Tibial nerve (tissue), 4 donors: ENCODE data around the gene LCP1. TPM values are rescaled to one million over a fixed set of nuclear protein-coding genes. Genes with fewer than 3 reads are reported as not detected.
A peak's percentile ranks its signal among the peaks of the same experiment; 100 is the strongest.
"Not testable (repeated sequence)": the region's sequence is repeated elsewhere in the genome, so short reads cannot be mapped to it uniquely, and the experiment has no call there.

Experiments
- DNase-seq, 2 donors: peaks; one replicate each; pipeline ENCODE4 v3.0.0-alpha.2; 2019; ENCODE audit warnings: low spot score in 2 of 2
- H3K27ac ChIP-seq, 4 donors: fragments of 200-600 bp; sonication (generic) in 3 of 4; one replicate each; pipeline ENCODE4 v1.5.1; 2017 to 2019; ENCODE audit warnings: mild to moderate bottlenecking in 1 of 4
- H3K27me3 ChIP-seq, 2 donors: fragments of 200-600 bp; sonication (generic) in 1 of 2; one replicate each; pipeline versions ENCODE4 v1.5.1 to v1.6.0; 2017 to 2019
- H3K36me3 ChIP-seq, 3 donors: fragments of 200-600 bp; sonication (generic); one replicate each; pipeline ENCODE4 v1.5.1; 2018 to 2019
- H3K4me1 ChIP-seq, 4 donors: fragments of 200-600 bp; sonication (generic) in 3 of 4; one replicate each; pipeline ENCODE4 v1.5.1; 2017 to 2019
- H3K4me3 ChIP-seq, 4 donors: fragments of 200-600 bp; sonication (generic) in 3 of 4; one replicate each; pipeline ENCODE4 v1.5.1; 2017 to 2019; ENCODE audit warnings: mild to moderate bottlenecking in 1 of 4, moderate library complexity in 1 of 4
- H3K9me3 ChIP-seq, 4 donors: fragments of 200-600 bp; sonication (generic) in 3 of 4; one replicate each; pipeline ENCODE4 v1.5.1; 2017 to 2019
- EP300 ChIP-seq, 2 donors: sonication (generic); formaldehyde crosslinking; IDR thresholded peaks; one replicate each; pipeline ENCODE4 v1.6.1; 2017; ENCODE audit warnings: antibody characterized with exemption in 2 of 2, mild to moderate bottlenecking in 1 of 2
- POLR2A ChIP-seq, 2 donors: fragments of 450-650 bp; IDR thresholded peaks; one replicate each; pipeline ENCODE4 v1.6.1; 2017; ENCODE audit warnings: antibody characterized with exemption in 2 of 2, mild to moderate bottlenecking in 2 of 2, moderate library complexity in 2 of 2
- WGBS, 2 donors: methylation state at CpG; one replicate each; pipeline ENCODE4 v1.1.5; 2018; 5-methylcytosine and 5-hydroxymethylcytosine counted together
- total RNA-seq, 4 donors: library from RNA; depleted of rRNA; stranded (reverse); fragments of >200 nt; gene quantifications; one replicate each; pipeline ENCODE4 v1.1.0, GENCODE V29; 2016
- TF ChIP-seq, protein P1 (sequence below), 5 experiments: fragments of 200-600 bp in 3 of 5; fragments of 450-650 bp in 2 of 5; sonication (generic) in 3 of 5; IDR thresholded peaks; one replicate each; pipeline ENCODE4 v1.5.1; 2016 to 2019; ENCODE audit warnings: antibody characterized with exemption in 5 of 5, mild to moderate bottlenecking in 3 of 5, moderate library complexity in 2 of 5

Gene LCP1
- total RNA-seq, 4 donors from 2014 or later = 18.1 to 62.7 (median 22.4) TPM

DNA sequence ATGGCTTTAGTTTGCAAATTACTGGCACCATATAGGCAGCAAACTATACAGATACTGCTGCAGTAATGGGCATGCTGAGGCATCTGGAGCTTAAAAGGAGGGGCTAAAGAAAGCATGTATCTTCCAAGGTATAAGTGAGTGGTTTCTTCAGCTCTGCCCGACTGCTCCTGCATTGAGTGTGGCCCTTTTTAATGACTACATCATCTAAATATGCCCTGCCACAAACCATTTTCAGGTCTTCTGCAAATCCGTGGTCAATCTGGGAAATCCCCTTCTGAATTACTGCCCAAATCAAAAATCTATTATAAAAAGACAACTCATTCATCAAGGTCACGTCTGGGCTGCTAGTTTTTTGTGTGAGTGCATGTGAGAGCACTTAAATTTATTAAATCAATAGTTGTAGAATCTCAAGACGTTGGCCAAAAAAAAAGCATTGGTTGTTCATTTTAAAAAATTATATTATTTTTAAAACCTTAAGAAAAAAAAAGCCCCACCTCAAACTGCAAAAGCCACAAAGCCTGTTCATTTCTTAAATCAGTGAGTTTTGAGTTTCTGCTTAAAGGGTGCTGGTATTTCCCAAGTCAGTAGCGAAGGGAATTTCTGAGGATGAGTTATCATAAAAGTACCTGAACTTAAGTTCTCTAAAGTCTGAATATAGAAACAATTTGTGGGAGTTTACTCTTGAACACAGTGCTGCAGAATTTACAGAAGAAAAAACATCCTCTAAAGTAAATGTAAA, 16.3 kb downstream of the LCP1 start:
- H3K4me1 ChIP-seq = peaks cover 0 to 16% (median 10%) of the 10 kb centered on the region in 4 donors
- H3K27ac ChIP-seq = no peak overlapping the region
- no peaks in the 10 kb centered on the region for H3K9me3 ChIP-seq
- TF ChIP-seq, protein P1, sequence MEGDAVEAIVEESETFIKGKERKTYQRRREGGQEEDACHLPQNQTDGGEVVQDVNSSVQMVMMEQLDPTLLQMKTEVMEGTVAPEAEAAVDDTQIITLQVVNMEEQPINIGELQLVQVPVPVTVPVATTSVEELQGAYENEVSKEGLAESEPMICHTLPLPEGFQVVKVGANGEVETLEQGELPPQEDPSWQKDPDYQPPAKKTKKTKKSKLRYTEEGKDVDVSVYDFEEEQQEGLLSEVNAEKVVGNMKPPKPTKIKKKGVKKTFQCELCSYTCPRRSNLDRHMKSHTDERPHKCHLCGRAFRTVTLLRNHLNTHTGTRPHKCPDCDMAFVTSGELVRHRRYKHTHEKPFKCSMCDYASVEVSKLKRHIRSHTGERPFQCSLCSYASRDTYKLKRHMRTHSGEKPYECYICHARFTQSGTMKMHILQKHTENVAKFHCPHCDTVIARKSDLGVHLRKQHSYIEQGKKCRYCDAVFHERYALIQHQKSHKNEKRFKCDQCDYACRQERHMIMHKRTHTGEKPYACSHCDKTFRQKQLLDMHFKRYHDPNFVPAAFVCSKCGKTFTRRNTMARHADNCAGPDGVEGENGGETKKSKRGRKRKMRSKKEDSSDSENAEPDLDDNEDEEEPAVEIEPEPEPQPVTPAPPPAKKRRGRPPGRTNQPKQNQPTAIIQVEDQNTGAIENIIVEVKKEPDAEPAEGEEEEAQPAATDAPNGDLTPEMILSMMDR (IDR thresholded peaks at IDR 0.05) = no peak
- TF ChIP-seq EP300 (IDR thresholded peaks at IDR 0.05) = no peak
- TF ChIP-seq POLR2A (IDR thresholded peaks at IDR 0.05) = no peak
- no peaks in the 10 kb centered on the region for H3K27me3 ChIP-seq
- no peak overlapping the region for H3K4me3 ChIP-seq
- no peak for DNase-seq
- 32 to 42% methylated on average over 5 of the region's 5 CpGs for WGBS, 2 donors
- H3K36me3 ChIP-seq = no peaks in the 10 kb centered on the region

DNA sequence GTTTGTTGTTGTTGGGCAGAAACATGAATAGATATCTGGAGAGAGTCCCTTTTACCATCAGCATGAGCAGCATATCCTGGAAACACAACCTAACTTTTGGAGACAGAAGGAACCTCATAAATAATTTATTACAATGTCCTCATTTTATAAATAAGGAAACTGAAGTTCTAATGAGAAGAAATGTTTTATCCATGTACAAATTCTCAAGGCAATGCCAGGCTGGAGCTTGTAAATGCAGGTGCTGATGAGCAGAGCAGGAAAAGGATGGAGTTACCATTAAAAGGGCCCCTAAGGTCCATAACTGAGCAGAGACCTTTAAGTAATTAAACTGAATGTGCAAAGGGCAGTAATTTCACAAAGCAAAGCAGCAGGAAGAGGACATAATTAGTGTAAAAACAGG, 17.3 kb downstream of the LCP1 start:
- no peak for DNase-seq
- Histone ChIP-seq H3K9me3 (no peaks in the 10 kb centered on the region), H3K36me3 (no peaks in the 10 kb centered on the region), H3K4me1 (peaks cover 0 to 14% (median 5%) of the 10 kb centered on the region in 4 donors), H3K27ac (no peak overlapping the region), H3K4me3 (no peak overlapping the region), H3K27me3 (no peaks in the 10 kb centered on the region)
- TF ChIP-seq POLR2A (IDR thresholded peaks at IDR 0.05) = no peak
- no peak for TF ChIP-seq EP300 (IDR thresholded peaks at IDR 0.05)
- TF ChIP-seq, protein P1 (IDR thresholded peaks at IDR 0.05) = no peak

DNA sequence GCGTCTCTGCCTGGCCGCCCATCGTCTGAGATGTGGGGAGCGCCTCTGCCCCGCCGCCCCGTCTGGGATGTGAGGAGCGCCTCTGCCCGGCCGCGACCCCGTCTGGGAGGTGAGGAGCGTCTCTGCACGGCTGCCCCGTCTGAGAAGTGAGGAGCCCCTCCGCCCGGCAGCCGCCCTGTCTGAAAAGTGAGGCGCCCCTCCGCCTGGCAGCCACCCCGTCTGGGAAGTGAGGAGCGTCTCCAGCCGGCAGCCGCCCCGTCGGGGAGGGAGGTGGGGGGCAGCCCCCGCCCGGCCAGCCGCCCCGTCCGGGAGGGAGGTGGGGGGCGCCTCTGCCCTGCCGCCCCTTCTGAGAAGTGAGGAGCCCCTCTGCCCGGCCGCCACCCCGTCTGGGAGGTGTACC, 19.2 kb downstream of the LCP1 start:
- not testable (repeated sequence) for H3K27me3 ChIP-seq, H3K36me3 ChIP-seq, H3K27ac ChIP-seq, H3K4me1 ChIP-seq, DNase-seq, H3K9me3 ChIP-seq, H3K4me3 ChIP-seq
- WGBS, 2 donors = 94 to 96% methylated on average over 22 to 35 of the region's 36 CpGs

DNA sequence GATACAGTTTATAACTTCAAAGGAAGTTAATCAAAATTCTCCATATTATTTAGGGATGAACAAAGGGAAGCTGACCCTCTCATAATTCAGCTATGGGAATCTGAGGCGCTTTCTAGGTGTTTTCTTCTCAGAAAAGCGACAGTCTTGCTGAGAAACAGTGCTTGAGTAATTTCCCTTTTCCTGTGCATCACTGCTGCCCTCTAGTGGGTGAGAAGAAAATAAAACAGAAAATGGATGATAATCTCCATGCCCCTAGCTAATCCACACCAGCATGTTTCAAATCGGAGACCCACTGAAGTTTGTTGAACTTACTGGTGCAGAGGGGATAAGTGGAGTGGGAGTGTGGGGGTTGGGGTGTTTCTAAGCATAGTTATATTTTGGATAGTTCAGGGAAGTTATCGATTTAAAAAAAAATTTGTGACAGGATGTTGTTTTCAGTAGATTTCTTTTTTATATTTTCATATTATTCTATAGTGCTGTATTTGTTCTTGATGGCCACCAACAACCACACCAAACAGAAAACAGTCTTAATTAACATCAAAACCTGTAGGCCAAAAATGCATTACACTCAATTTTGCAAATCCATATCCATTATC, 21.4 kb downstream of the LCP1 start:
- Histone ChIP-seq H3K4me3 (no peak overlapping the region), H3K4me1 (peaks cover 0 to 5% (median 2%) of the 10 kb centered on the region in 4 donors), H3K9me3 (no peaks in the 10 kb centered on the region), H3K36me3 (no peaks in the 10 kb centered on the region), H3K27ac (no peak overlapping the region), H3K27me3 (no peaks in the 10 kb centered on the region)
- TF ChIP-seq EP300 (IDR thresholded peaks at IDR 0.05) (no peak), POLR2A (IDR thresholded peaks at IDR 0.05) (no peak)
- TF ChIP-seq, protein P1 (IDR thresholded peaks at IDR 0.05) = peak; percentile 64 to 74 (median 71)
- DNase-seq = no peak
- WGBS, 2 donors = 27 to 28% methylated on average over 4 of the region's 4 CpGs

DNA sequence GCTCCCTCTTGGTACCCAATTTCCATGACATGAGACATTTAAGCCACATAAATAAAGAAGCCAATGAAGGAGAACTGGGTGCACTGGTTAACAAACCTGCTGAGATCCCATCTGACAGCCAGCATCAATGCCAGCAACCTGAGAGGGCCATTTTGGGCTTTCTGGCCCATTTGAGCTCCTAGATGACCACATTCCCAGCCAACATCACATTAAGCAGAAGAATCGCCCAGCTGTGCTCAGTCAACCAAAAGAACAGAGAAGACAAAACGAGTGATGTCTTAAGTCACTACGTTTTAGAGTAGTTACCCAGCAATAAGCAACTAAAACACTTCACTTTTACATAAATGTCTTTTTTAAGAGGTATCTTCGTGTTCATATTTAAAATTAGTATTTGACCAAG, 21.9 kb downstream of the LCP1 start:
- 73 to 83% methylated on average over 4 of the region's 4 CpGs for WGBS, 2 donors
- DNase-seq = no peak
- H3K4me3 ChIP-seq = no peak overlapping the region
- no peaks in the 10 kb centered on the region for H3K27me3 ChIP-seq
- H3K4me1 ChIP-seq = peaks cover 0 to 5% (median 2%) of the 10 kb centered on the region in 4 donors
- no peak overlapping the region for H3K27ac ChIP-seq
- H3K36me3 ChIP-seq = no peaks in the 10 kb centered on the region
- no peak for TF ChIP-seq POLR2A (IDR thresholded peaks at IDR 0.05)
- H3K9me3 ChIP-seq = no peaks in the 10 kb centered on the region

DNA sequence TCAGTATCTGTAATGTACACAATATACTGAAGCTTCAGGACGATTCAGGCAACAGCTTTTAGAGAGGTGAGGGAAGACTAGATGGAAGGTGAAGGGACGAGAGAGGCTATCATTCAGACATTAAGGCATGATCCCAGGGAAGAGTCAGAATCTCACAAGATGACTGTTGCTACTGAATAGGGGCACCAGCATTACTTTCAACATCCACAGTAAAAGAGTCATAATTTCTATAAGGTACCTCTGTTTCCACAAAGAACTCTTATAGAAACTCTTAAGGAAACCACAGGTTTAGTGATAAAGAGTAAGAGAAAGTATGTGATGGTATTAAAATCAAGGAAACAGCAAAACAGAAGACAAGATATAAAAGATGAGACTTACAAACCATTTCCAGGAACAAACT, 23.0 kb downstream of the LCP1 start:
- H3K27me3 ChIP-seq = no peaks in the 10 kb centered on the region
- 82 to 90% methylated on average over 2 of the region's 2 CpGs for WGBS, 2 donors
- no peaks in the 10 kb centered on the region for H3K9me3 ChIP-seq
- H3K27ac ChIP-seq = no peak overlapping the region
- TF ChIP-seq POLR2A (IDR thresholded peaks at IDR 0.05) = no peak
- no peak for TF ChIP-seq EP300 (IDR thresholded peaks at IDR 0.05)
- TF ChIP-seq, protein P1 (IDR thresholded peaks at IDR 0.05) = no peak
- H3K4me1 ChIP-seq = peaks cover 0 to 9% (median 3%) of the 10 kb centered on the region in 4 donors
- no peak overlapping the region for H3K4me3 ChIP-seq
- peaks cover 0 to 2% (median 0%) of the 10 kb centered on the region in 3 donors for H3K36me3 ChIP-seq
- DNase-seq = no peak
